PC-3 (cell line): ENCODE results near the gene CRELD2. TPM values are rescaled to one million over a fixed set of nuclear protein-coding genes. Genes with fewer than 3 reads are reported as not detected.

Experiments used
- ATAC-seq: fragments of 200-7000 bp; cut with Tn5 transposase; 2 replicates; pipeline ENCODE4 v1.9.1; 2020; ENCODE audit warnings: mild to moderate bottlenecking, moderate library complexity
- BruUV-seq: library from RNA; stranded (reverse); fragments of 400-500 nt; replicated peaks from 2 replicates; lab custom pipeline; 2021; lab: Mats Ljungman, UMichigan
- CTCF ChIA-PET: fragments of 300-600 bp; sonication (Branson Sonifier 250); formaldehyde crosslinking; loops from one replicate; lab custom pipeline; 2022; ENCODE audit warnings: antibody characterized with exemption; lab: Charles Lee
- POLR2A ChIA-PET: fragments of 300-600 bp; sonication (Branson Sonifier 250); formaldehyde crosslinking; loops from one replicate; lab custom pipeline; 2022; ENCODE audit warnings: antibody characterized with exemption; ENCODE audit not compliant: unreplicated experiment; lab: Charles Lee
- DNase-seq: peaks from one replicate; pipeline ENCODE4 v3.0.0-alpha.2; 2015
- H2AFZ ChIP-seq: fragments of 300-600 bp; sonication (generic); 2 replicates; pipeline ENCODE4 v1.6.0; 2016; ENCODE audit warnings: antibody characterized with exemption, low read length
- H3F3A ChIP-seq: fragments of 300-600 bp; sonication (generic); one replicate; pipeline ENCODE4 v1.6.0; 2017; ENCODE audit warnings: antibody characterized with exemption, low read length, control low read depth, mild to moderate bottlenecking; ENCODE audit not compliant: unreplicated experiment
- H3K27ac ChIP-seq: fragments of 300-600 bp; sonication (generic); 2 replicates; pipeline ENCODE4 v1.5.1; 2016; ENCODE audit warnings: mild to moderate bottlenecking, low read length
- H3K27me3 ChIP-seq: fragments of 300-600 bp; sonication (generic); 2 replicates; pipeline ENCODE4 v1.6.1; 2016; ENCODE audit warnings: low read length, mixed read lengths
- H3K36me3 ChIP-seq: fragments of 300-600 bp; sonication (generic); 2 replicates; pipeline ENCODE4 v1.6.1; 2016; ENCODE audit warnings: low read depth, mixed run types, low read length, mixed read lengths
- H3K4me1 ChIP-seq: fragments of 300-600 bp; sonication (generic); 2 replicates; pipeline ENCODE4 v1.5.1; 2016; ENCODE audit warnings: low read length; ENCODE audit not compliant: insufficient read depth
- H3K4me2 ChIP-seq: fragments of 300-600 bp; sonication (generic); 2 replicates; pipeline ENCODE4 v1.6.0; 2016; ENCODE audit warnings: low read length
- H3K4me3 ChIP-seq: fragments of 300-600 bp; sonication (generic); 2 replicates; pipeline ENCODE4 v1.5.1; 2016; ENCODE audit warnings: mild to moderate bottlenecking, low read length, mixed read lengths
- H3K79me2 ChIP-seq: fragments of 300-600 bp; sonication (generic); 2 replicates; pipeline ENCODE4 v1.6.1; 2017; ENCODE audit warnings: low read length, mixed read lengths
- H3K9ac ChIP-seq: fragments of 300-600 bp; sonication (generic); 2 replicates; pipeline ENCODE4 v1.6.0; 2016; ENCODE audit warnings: mild to moderate bottlenecking, low read length
- H3K9me2 ChIP-seq: fragments of 300-600 bp; sonication (generic); replicated peaks from 2 replicates; pipeline ENCODE4 v1.6.1; 2016; ENCODE audit warnings: mixed run types, low read length, mixed read lengths
- H3K9me3 ChIP-seq: fragments of 300-600 bp; sonication (generic); 2 replicates; pipeline ENCODE4 v1.6.1; 2016; ENCODE audit warnings: low read length, mixed read lengths
- H4K20me1 ChIP-seq: fragments of 300-600 bp; sonication (generic); 2 replicates; pipeline ENCODE4 v1.6.1; 2016; ENCODE audit warnings: low read length, mixed read lengths
- EZH2 ChIP-seq: fragments of 300-600 bp; sonication (generic); IDR thresholded peaks from one replicate; pipeline ENCODE4 v1.6.1; 2017; ENCODE audit warnings: antibody characterized with exemption, mild to moderate bottlenecking, low read length; ENCODE audit not compliant: unreplicated experiment
- EZH2phosphoT487 ChIP-seq: fragments of 300-600 bp; sonication (generic); IDR thresholded peaks from 2 replicates; pipeline ENCODE4 v1.6.1; 2018; ENCODE audit warnings: mild to moderate bottlenecking, antibody characterized with exemption, low read length, borderline replicate concordance
- intact Hi-C: fragments of 100-400 bp; cut with micrococcal nuclease; formaldehyde crosslinking; loops from 2 replicates; pipeline ENCODE4 v1.9.0; 2023
- total RNA-seq: library from RNA; depleted of rRNA; stranded (reverse); fragments of >200 nt; gene quantifications from 2 replicates; pipeline ENCODE4 v1.2.3, GENCODE V29; 2014
- TF ChIP-seq, protein P1 (sequence below): fragments of 300-600 bp; sonication (generic); conservative IDR thresholded peaks from 2 replicates; pipeline ENCODE4 v1.5.1; 2017; ENCODE audit warnings: antibody characterized with exemption, low read depth, mild to moderate bottlenecking, low read length

CRELD2 gene
- total RNA-seq, 1 experiment from 2014 or later, result 71.3 TPM

DNA sequence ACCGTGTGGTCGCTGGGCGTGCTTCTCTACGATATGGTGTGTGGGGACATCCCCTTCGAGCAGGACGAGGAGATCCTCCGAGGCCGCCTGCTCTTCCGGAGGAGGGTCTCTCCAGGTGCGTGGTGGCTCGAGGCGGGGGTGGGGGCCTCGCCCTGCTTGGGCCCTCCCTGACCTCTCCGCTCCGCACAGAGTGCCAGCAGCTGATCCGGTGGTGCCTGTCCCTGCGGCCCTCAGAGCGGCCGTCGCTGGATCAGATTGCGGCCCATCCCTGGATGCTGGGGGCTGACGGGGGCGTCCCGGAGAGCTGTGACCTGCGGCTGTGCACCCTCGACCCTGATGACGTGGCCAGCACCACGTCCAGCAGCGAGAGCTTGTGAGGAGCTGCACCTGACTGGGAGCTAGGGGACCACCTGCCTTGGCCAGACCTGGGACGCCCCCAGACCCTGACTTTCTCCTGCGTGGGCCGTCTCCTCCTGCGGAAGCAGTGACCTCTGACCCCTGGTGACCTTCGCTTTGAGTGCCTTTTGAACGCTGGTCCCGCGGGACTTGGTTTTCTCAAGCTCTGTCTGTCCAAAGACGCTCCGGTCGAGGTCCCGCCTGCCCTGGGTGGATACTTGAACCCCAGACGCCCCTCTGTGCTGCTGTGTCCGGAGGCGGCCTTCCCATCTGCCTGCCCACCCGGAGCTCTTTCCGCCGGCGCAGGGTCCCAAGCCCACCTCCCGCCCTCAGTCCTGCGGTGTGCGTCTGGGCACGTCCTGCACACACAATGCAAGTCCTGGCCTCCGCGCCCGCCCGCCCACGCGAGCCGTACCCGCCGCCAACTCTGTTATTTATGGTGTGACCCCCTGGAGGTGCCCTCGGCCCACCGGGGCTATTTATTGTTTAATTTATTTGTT is 44.6 kb downstream of the CRELD2 start:
- Histone ChIP-seq H3K27ac (peak overlapping the region; percentile 59), H3K4me3 (peak overlapping the region; percentile 89), H4K20me1 (peaks cover 25% of the 10 kb centered on the region), H2AFZ (no peak overlapping the region), H3K36me3 (peaks cover 19% of the 10 kb centered on the region), H3K4me1 (peaks cover 26% of the 10 kb centered on the region), H3F3A (no peaks in the 10 kb centered on the region), H3K9me3 (no peaks in the 10 kb centered on the region), H3K79me2 (peaks cover 34% of the 10 kb centered on the region), H3K9ac (peak overlapping the region; percentile 78), H3K9me2 (no peaks in the 10 kb centered on the region), H3K27me3 (no peaks in the 10 kb centered on the region), H3K4me2 (peak overlapping the region; percentile 91)
- intact Hi-C loops, result no loop called here
- POLR2A ChIA-PET, result interaction anchor here (0.7 kb wide), 1 partner anchor 14 kb away, joined by 4 read pairs; no protein-coding TSS in a partner anchor
- DNase-seq (no peak), ATAC-seq (no peak)
- TF ChIP-seq EZH2phosphoT487, result no peak
- TF ChIP-seq, protein P1, sequence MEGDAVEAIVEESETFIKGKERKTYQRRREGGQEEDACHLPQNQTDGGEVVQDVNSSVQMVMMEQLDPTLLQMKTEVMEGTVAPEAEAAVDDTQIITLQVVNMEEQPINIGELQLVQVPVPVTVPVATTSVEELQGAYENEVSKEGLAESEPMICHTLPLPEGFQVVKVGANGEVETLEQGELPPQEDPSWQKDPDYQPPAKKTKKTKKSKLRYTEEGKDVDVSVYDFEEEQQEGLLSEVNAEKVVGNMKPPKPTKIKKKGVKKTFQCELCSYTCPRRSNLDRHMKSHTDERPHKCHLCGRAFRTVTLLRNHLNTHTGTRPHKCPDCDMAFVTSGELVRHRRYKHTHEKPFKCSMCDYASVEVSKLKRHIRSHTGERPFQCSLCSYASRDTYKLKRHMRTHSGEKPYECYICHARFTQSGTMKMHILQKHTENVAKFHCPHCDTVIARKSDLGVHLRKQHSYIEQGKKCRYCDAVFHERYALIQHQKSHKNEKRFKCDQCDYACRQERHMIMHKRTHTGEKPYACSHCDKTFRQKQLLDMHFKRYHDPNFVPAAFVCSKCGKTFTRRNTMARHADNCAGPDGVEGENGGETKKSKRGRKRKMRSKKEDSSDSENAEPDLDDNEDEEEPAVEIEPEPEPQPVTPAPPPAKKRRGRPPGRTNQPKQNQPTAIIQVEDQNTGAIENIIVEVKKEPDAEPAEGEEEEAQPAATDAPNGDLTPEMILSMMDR, result no peak
- no peak for TF ChIP-seq EZH2
- no TSS peak for BruUV-seq
- CTCF ChIA-PET, result no interaction called here

DNA sequence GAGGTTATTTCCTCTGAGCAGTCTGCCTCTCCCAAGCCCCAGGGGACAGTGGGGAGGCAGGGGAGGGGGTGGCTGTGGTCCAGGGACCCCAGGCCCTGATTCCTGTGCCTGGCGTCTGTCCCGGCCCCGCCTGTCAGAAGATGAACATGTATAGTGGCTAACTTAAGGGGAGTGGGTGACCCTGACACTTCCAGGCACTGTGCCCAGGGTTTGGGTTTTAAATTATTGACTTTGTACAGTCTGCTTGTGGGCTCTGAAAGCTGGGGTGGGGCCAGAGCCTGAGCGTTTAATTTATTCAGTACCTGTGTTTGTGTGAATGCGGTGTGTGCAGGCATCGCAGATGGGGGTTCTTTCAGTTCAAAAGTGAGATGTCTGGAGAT is 45.2 kb downstream of the CRELD2 start:
- intact Hi-C loops, result no loop called here
- ATAC-seq, result no peak
- Histone ChIP-seq H3K27ac (no peak overlapping the region), H2AFZ (no peak overlapping the region), H3K27me3 (no peaks in the 10 kb centered on the region), H3K4me1 (peaks cover 26% of the 10 kb centered on the region), H3K79me2 (peaks cover 34% of the 10 kb centered on the region), H3K4me2 (peak overlapping the region; percentile 91), H3K4me3 (no peak overlapping the region; the same call in 1 of the 2 replicates), H3K9ac (no peak overlapping the region), H3K9me2 (no peaks in the 10 kb centered on the region), H3K9me3 (no peaks in the 10 kb centered on the region), H4K20me1 (peaks cover 25% of the 10 kb centered on the region), H3K36me3 (peaks cover 19% of the 10 kb centered on the region), H3F3A (no peaks in the 10 kb centered on the region)
- BruUV-seq, result TSS peak; percentile 38
- CTCF ChIA-PET, result no interaction called here
- DNase-seq, result no peak
- POLR2A ChIA-PET, result no interaction called here
- no peak for TF ChIP-seq EZH2
- no peak for TF ChIP-seq EZH2phosphoT487
- TF ChIP-seq, protein P1, result no peak
